HT1080 (cell line): ENCODE measurements around the gene BMP8A. TPM values are rescaled to one million over a fixed set of nuclear protein-coding genes. Genes with fewer than 3 reads are reported as not detected.

Experiments
- DNase-seq: peaks from one replicate; pipeline ENCODE4 v3.0.0-alpha.2; 2015; ENCODE audit warnings: low read depth
- small RNA-seq: library from RNA; depleted of rRNA; stranded (forward); fragments of <200 nt; gene quantifications from one replicate; pipeline ENCODE3, GENCODE V24; 2014
- total RNA-seq: library from RNA; depleted of rRNA; stranded (reverse); fragments of >200 nt; shearing (Covaris generic); gene quantifications from 2 replicates; pipeline ENCODE4 v1.2.3, GENCODE V29; 2014; rRNA removed

The BMP8A gene
- total RNA-seq, 1 experiment from 2014 or later = not detected

- DNase-seq = no peak
Observed at GRCh38 chr1:39568208-39568607, 76.8 kb downstream of the BMP8A start.

- no peak for DNase-seq
Observed at GRCh38 chr1:39569034-39569433, 77.6 kb downstream of the BMP8A start.

DNA sequence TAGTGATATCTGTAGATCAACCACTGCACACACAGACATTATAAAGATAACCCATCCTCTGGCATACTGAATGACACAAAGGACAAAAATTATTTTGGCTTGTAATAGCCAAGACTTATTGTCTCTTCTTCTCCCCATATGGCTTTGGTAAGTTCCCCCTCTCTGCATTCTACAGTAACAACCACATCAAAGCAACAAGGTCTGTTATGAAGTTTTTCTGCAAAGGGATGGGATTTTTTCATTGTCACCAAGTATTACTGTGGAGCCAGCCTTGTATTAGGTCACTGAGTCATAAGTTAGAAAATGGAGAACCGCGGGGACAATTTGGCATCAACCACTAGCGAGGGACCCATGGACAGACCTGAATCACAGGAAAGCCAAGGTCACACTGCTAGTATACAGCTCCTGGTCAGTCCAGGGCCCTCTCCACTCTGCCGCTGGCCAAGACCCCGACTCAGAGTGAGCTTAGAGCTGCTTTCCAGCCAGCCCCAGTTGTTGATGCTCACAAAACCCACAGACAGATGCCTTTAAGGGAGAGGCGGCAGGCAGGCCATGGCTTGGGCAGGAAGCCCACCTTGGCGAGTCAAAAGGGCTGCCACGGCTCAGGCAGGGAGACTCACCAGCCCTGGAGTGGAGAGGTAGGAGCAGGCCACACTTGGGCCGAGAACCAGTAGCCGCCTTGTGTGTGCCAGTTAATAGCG is 79.2 kb downstream of the BMP8A start:
- no peak for DNase-seq

DNA sequence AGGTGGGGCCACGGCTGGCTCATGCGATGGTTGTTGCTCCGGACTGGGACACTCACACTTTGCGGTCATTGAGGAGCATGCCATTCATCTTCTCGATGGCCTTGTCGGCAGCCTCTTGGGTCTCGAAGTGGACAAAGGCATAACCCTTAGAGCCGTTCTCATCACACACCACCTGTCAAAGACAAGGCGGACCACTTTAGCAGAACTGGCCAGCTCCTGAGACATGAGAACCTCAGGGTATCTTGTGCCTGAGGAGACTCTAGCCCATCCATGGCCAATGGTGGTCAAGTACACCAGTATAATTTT is 79.7 kb downstream of the BMP8A start:
- DNase-seq = no peak

DNA sequence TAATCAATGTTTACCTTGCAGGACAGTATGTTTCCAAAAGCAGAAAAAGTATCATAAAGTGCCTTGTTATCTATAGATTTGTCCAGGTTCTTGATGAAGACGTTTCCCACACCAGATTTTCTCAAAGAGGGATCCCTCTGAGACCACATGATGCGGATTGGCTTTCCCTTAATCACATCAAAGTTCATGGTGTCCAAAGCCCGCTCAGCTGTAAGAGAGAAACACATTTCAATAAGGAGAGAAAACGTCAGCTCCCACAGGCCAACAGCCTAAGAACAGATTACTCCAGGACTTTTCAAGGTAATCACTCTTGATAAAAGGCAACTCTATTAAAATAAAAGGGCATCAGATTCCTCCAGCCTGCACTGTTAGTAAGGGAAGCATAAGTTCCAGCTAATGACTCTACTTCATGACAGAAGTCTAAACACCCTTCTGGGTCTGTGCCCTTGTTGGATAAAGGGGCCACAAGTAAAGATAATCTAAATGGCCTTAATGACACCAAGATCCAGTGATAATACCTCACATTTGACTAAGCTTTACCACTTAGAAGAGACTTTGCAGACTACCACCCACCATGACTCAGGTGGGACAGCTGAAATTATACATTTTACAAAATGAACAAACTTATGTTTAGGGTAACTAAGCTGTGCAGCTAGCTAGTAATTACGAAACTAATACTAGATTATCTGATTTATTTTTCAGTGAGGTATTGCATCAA is 81.1 kb downstream of the BMP8A start:
- DNase-seq = no peak

DNA sequence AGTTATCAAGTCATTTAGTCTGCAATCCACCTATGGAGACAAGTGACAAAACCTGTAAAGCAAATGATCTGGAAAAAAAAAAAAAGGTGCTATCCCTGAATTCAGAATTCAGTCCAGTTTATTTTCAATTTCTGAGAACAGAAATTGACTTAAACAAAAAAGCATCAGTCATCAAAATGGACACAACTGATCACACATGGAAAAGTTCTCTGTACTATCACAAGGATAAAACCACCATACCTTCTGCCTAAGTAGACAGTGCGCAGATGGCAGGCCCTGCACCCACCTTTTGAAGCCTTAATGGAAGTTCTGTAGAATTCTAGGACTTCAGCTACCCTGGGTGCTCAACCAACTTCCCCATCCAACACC is 81.6 kb downstream of the BMP8A start:
- no peak for DNase-seq

DNA sequence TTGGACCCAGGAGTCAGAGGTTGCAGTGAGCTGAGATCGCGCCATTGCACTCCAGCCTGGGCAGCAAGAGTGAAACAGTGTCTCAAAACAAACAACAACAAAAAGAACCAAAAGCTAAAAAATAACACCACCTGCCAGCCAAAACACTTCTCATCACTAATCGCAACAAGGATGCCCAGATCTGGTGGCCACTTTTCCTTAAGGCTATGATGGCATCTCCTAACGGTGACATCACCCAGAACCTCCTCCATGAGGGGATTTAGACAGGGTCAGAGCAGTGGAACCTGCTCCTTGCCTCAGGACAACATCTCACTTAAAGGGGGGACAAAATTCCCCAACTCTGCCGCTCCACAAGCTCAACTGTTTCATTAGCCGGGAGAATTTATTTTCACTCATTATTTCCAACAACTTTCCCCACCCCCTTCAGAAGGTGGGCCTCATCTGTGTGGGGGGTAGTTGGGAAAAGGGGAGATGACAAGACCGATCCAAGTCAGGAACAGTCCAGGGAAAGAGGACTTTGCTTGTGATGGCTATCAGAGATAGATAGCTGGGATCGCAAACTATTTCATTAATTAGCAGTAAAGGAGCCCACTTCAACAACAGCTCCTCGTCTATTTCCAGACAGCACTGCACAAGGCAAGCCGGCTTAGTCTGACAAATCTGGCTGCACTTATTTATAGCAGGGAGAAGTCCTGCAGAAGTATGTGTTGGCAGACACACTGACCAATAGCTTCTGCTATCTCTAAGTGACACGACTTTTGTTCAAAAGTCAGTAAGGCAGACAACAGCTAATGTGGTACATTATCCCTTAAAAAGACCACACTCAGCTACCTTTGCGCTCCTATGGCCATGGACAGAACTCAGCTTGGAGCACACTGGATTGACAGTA is 82.5 kb downstream of the BMP8A start:
- no peak for DNase-seq

DNA sequence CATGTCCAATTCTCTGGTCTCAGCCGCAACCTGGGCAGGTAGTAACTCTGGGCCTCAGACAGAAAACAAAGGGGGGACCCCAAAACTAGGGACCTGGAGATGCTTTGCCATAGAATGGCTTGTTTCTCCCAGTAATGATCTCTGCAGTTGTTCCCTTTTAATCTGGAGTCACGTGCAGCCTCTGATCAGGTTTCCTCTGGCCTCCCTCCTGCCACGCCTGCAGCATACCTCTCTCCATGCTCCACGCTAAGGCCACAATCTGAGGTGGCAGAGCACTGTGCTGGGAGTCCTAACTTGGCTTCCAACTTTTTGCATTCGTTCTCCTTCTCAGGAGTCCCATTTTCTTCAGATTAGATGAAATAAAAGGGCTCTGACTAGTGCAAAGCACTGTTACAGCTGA is 83.2 kb downstream of the BMP8A start:
- DNase-seq = peak; percentile 37

Small RNAs within 50 kb of the gene (small RNA-seq; reads per million reads assigned to genes)
- gene SNORA55 = 4.4 reads per million, percentile 88 among the genes with 10 or more reads in this experiment

Other genes with a start within 250 kb of the BMP8A start
- 177 and 266 TPM in 2 replicates for gene PABPC4, start 85.2 kb downstream of the BMP8A start, total RNA-seq
- not detected in 2 replicates for gene HEYL, start 148.0 kb downstream of the BMP8A start, total RNA-seq
- not detected in 2 replicates for gene NT5C1A, start 180.5 kb downstream of the BMP8A start, total RNA-seq
- gene HPCAL4, start 199.8 kb downstream of the BMP8A start, total RNA-seq = not detected in 2 replicates
- 32.3 and 32.4 TPM in 2 replicates for gene PPIE, start 247.2 kb downstream of the BMP8A start, total RNA-seq